SH-SY5Y (cell line): ENCODE data around the gene CNBD2.

Experiments
- GATA2 ChIP-seq: IDR thresholded peaks from 2 replicates; pipeline ENCODE4 v1.6.1; 2011; ENCODE audit warnings: mild to moderate bottlenecking, low read depth, low read length
- GATA3 ChIP-seq: IDR thresholded peaks from 2 replicates; pipeline ENCODE4 v1.6.1; 2011; ENCODE audit warnings: low read depth, mild to moderate bottlenecking, low read length, moderate library complexity

DNA sequence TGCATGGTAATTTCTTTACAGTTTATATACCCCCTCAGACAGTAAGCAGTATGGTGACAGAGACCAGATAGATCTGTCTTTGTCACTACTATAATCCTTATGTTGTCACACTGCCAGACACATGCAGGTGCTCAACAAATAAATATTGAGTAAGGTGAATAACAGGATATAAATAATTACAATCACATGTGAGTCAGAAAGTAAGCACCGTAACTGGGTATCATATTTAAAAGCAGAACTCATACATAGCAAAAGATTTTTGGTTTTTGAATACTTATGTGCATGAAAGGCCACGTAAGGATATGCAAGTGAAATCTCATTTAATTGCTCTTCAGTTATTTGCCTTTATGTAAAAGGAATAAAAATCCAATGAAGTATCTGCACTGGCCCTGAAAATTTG, 17.4 kb downstream of the CNBD2 start:
- TF ChIP-seq GATA3 (no peak), GATA2 (no peak)
